Measurements from ENCODE around the gene EVI5.

Gene EVI5

GRCh38 chr1:92784639-92785500, at the start of gene EVI5:
Gene EVI5 (minus strand): TSS chr1:92785108. CDS start chr1:92736546, 48,562 bp downstream.
- H3K4me1 Mint-ChIP-seq (ENCODE audit: low read depth), result peaks cover 11% of the 10 kb centered on the region
- peak within 1 kb of the TSS; percentile 57 for H3K27ac Mint-ChIP-seq
- H3K36me3 Mint-ChIP-seq (ENCODE audit: low read depth), result peaks cover 4% of the 10 kb centered on the region
- H3K9me3 Mint-ChIP-seq, result no peaks in the 10 kb centered on the region
- peaks cover 71% of the 10 kb centered on the region for H3K27me3 Mint-ChIP-seq (ENCODE audit: low read depth)
- H3K4me3 Mint-ChIP-seq, result peak within 1 kb of the TSS; percentile 64

GRCh38 chr1:92834617-92835016, 49.7 kb upstream of the EVI5 start:
- no peaks in the 10 kb centered on the region for H3K9me3 Mint-ChIP-seq
- H3K27me3 Mint-ChIP-seq (ENCODE audit: low read depth), result no peaks in the 10 kb centered on the region
- peaks cover 67% of the 10 kb centered on the region for H3K36me3 Mint-ChIP-seq (ENCODE audit: low read depth)
- peak overlapping the region; percentile 96 for H3K4me3 Mint-ChIP-seq
- no peak overlapping the region for H3K27ac Mint-ChIP-seq
- peaks cover 59% of the 10 kb centered on the region for H3K4me1 Mint-ChIP-seq (ENCODE audit: low read depth)

GRCh38 chr1:92833840-92834239, 48.9 kb upstream of the EVI5 start:
- H3K27ac Mint-ChIP-seq, result peak overlapping the region; percentile 37
- peak overlapping the region; percentile 96 for H3K4me3 Mint-ChIP-seq
- H3K9me3 Mint-ChIP-seq, result no peaks in the 10 kb centered on the region
- H3K4me1 Mint-ChIP-seq (ENCODE audit: low read depth), result peaks cover 55% of the 10 kb centered on the region
- no peaks in the 10 kb centered on the region for H3K27me3 Mint-ChIP-seq (ENCODE audit: low read depth)
- peaks cover 62% of the 10 kb centered on the region for H3K36me3 Mint-ChIP-seq (ENCODE audit: low read depth)

- peaks cover 54% of the 10 kb centered on the region for H3K36me3 Mint-ChIP-seq (ENCODE audit: low read depth)
- no peaks in the 10 kb centered on the region for H3K27me3 Mint-ChIP-seq (ENCODE audit: low read depth)
- no peaks in the 10 kb centered on the region for H3K9me3 Mint-ChIP-seq
- peak overlapping the region; percentile 96 for H3K27ac Mint-ChIP-seq
- peak overlapping the region; percentile 96 for H3K4me3 Mint-ChIP-seq
- H3K4me1 Mint-ChIP-seq (ENCODE audit: low read depth), result peaks cover 47% of the 10 kb centered on the region
Observed at GRCh38 chr1:92832537-92833114, 47.7 kb upstream of the EVI5 start.

GRCh38 chr1:92831762-92832536, 47.0 kb upstream of the EVI5 start, which contains the start of gene RPL5:
Gene RPL5 (plus strand): TSS chr1:92832040. CDS start chr1:92832115, 75 bp downstream.
- Mint-ChIP-seq H3K9me3 (no peaks in the 10 kb centered on the region), H3K36me3 (ENCODE audit: low read depth) (peaks cover 47% of the 10 kb centered on the region), H3K27me3 (ENCODE audit: low read depth) (no peaks in the 10 kb centered on the region), H3K4me1 (ENCODE audit: low read depth) (peaks cover 40% of the 10 kb centered on the region), H3K4me3 (peak within 1 kb of the TSS; percentile 96), H3K27ac (peak within 1 kb of the TSS; percentile 96)

GRCh38 chr1:92831368-92831761, 46.5 kb upstream of the EVI5 start:
- Mint-ChIP-seq H3K4me1 (ENCODE audit: low read depth) (peaks cover 40% of the 10 kb centered on the region), H3K4me3 (peak overlapping the region; percentile 96), H3K27me3 (ENCODE audit: low read depth) (no peaks in the 10 kb centered on the region), H3K36me3 (ENCODE audit: low read depth) (peaks cover 42% of the 10 kb centered on the region), H3K9me3 (no peaks in the 10 kb centered on the region), H3K27ac (peak overlapping the region; percentile 96)

- Mint-ChIP-seq H3K27me3 (ENCODE audit: low read depth) (no peaks in the 10 kb centered on the region), H3K4me3 (no peak overlapping the region), H3K9me3 (no peaks in the 10 kb centered on the region), H3K27ac (no peak overlapping the region), H3K36me3 (ENCODE audit: low read depth) (no peaks in the 10 kb centered on the region), H3K4me1 (ENCODE audit: low read depth) (peaks cover 4% of the 10 kb centered on the region)
Observed at GRCh38 chr1:92826792-92827191, 41.9 kb upstream of the EVI5 start.

- H3K4me1 Mint-ChIP-seq (ENCODE audit: low read depth), result no peaks in the 10 kb centered on the region
Observed at GRCh38 chr1:92822879-92823278, 38.0 kb upstream of the EVI5 start.

GRCh38 chr1:92820551-92820950, 35.6 kb upstream of the EVI5 start:
- Mint-ChIP-seq H3K9me3 (no peaks in the 10 kb centered on the region), H3K4me3 (no peak overlapping the region), H3K27me3 (ENCODE audit: low read depth) (peaks cover 23% of the 10 kb centered on the region), H3K36me3 (ENCODE audit: low read depth) (no peaks in the 10 kb centered on the region), H3K4me1 (ENCODE audit: low read depth) (no peaks in the 10 kb centered on the region), H3K27ac (no peak overlapping the region)

More at GRCh38 chr1:92822879-92823278, 38.0 kb upstream of the EVI5 start:
- Mint-ChIP-seq H3K27me3 (ENCODE audit: low read depth) (peaks cover 12% of the 10 kb centered on the region), H3K27ac (no peak overlapping the region), H3K4me3 (no peak overlapping the region), H3K36me3 (ENCODE audit: low read depth) (no peaks in the 10 kb centered on the region), H3K9me3 (no peaks in the 10 kb centered on the region)

GRCh38 chr1:92820024-92820423, 35.1 kb upstream of the EVI5 start:
- Mint-ChIP-seq H3K27ac (no peak overlapping the region), H3K9me3 (no peaks in the 10 kb centered on the region), H3K27me3 (ENCODE audit: low read depth) (peaks cover 24% of the 10 kb centered on the region), H3K4me1 (ENCODE audit: low read depth) (no peaks in the 10 kb centered on the region), H3K4me3 (no peak overlapping the region), H3K36me3 (ENCODE audit: low read depth) (no peaks in the 10 kb centered on the region)

- Mint-ChIP-seq H3K4me1 (ENCODE audit: low read depth) (no peaks in the 10 kb centered on the region), H3K27me3 (ENCODE audit: low read depth) (peaks cover 37% of the 10 kb centered on the region), H3K36me3 (ENCODE audit: low read depth) (no peaks in the 10 kb centered on the region), H3K27ac (no peak overlapping the region), H3K4me3 (no peak overlapping the region), H3K9me3 (no peaks in the 10 kb centered on the region)
Observed at GRCh38 chr1:92817986-92818764, 33.3 kb upstream of the EVI5 start.

GRCh38 chr1:92817137-92817697, 32.3 kb upstream of the EVI5 start:
- no peak overlapping the region for H3K27ac Mint-ChIP-seq
- peaks cover 45% of the 10 kb centered on the region for H3K27me3 Mint-ChIP-seq (ENCODE audit: low read depth)
- H3K4me3 Mint-ChIP-seq, result no peak overlapping the region
- H3K4me1 Mint-ChIP-seq (ENCODE audit: low read depth), result no peaks in the 10 kb centered on the region
- no peaks in the 10 kb centered on the region for H3K36me3 Mint-ChIP-seq (ENCODE audit: low read depth)
- no peaks in the 10 kb centered on the region for H3K9me3 Mint-ChIP-seq

- no peaks in the 10 kb centered on the region for H3K9me3 Mint-ChIP-seq
- H3K4me3 Mint-ChIP-seq, result no peak overlapping the region
- H3K36me3 Mint-ChIP-seq (ENCODE audit: low read depth), result no peaks in the 10 kb centered on the region
- H3K4me1 Mint-ChIP-seq (ENCODE audit: low read depth), result no peaks in the 10 kb centered on the region
- H3K27ac Mint-ChIP-seq, result no peak overlapping the region
- H3K27me3 Mint-ChIP-seq (ENCODE audit: low read depth), result peaks cover 49% of the 10 kb centered on the region
Observed at GRCh38 chr1:92816732-92817131, 31.8 kb upstream of the EVI5 start.

- Mint-ChIP-seq H3K27ac (no peak overlapping the region), H3K4me1 (ENCODE audit: low read depth) (no peaks in the 10 kb centered on the region), H3K9me3 (no peaks in the 10 kb centered on the region), H3K4me3 (no peak overlapping the region), H3K36me3 (ENCODE audit: low read depth) (no peaks in the 10 kb centered on the region), H3K27me3 (ENCODE audit: low read depth) (peaks cover 49% of the 10 kb centered on the region)
Observed at GRCh38 chr1:92808381-92808780, 23.5 kb upstream of the EVI5 start.
